ENCODE results near the gene SNTB2. TPM values are rescaled to one million over a fixed set of nuclear protein-coding genes. Genes with fewer than 3 reads are reported as not detected.

SNTB2 gene
- total RNA-seq, 1 experiment from 2014 or later: 20.2 TPM

GRCh38 chr16:69302301-69302700 lies 115.3 kb downstream of the SNTB2 start:
- no peak overlapping the region for H3K18ac ChIP-seq (ENCODE audit: insufficient read length, low read depth, low read length)
- WGBS (ENCODE audit: extremely low coverage, insufficient read length, low lambda C conversion rate): no CpG with 5 or more reads among the region's 4 CpGs
- no peak overlapping the region for H3T11ph ChIP-seq (ENCODE audit: low read length)
- H2BK20ac ChIP-seq (ENCODE audit: low read depth, low read length, poor library complexity, severe bottlenecking): no peak overlapping the region
- no peaks in the 10 kb centered on the region for H3K79me1 ChIP-seq (ENCODE audit: insufficient read depth, low read depth, low read length, poor library complexity, severe bottlenecking)
- H2BK120ac ChIP-seq (ENCODE audit: low read depth, low read length, poor library complexity, severe bottlenecking): no peak overlapping the region
- Mint-ChIP-seq H3K9me3 (no peaks in the 10 kb centered on the region), H3K4me3 (no peak overlapping the region), H3K27ac (peak overlapping the region in 1 of 3 experiments; percentile 22; a peak in 1 of 7 replicates), H3K4me1 (no peaks in the 10 kb centered on the region), H3K36me3 (ENCODE audit: insufficient read depth in 1 of 3, low read depth in 3 of 3) (peaks cover 0 to 18% (median 4%) of the 10 kb centered on the region in 3 experiments; a peak in 6 of 7 replicates), H3K27me3 (ENCODE audit: low read depth) (no peaks in the 10 kb centered on the region)
- H2BK12ac ChIP-seq (ENCODE audit: insufficient read length, low read depth, low read length): no peak overlapping the region
- no peak overlapping the region for H3K14ac ChIP-seq (ENCODE audit: insufficient read depth, low read length)
- no peak overlapping the region for H2AFZ ChIP-seq (ENCODE audit: low read length)
- H3K9me3 ChIP-seq (ENCODE audit: control insufficient read depth, low read depth, low read length): no peaks in the 10 kb centered on the region
- H2BK15ac ChIP-seq (ENCODE audit: low read depth, low read length): no peak overlapping the region
- no peak overlapping the region for H4K8ac ChIP-seq (replicated peaks; ENCODE audit: insufficient read length, low read depth, low read length)
- TF ChIP-seq CTCF (conservative IDR thresholded peaks at IDR 0.05): no peak
- no peak overlapping the region for H3K27ac ChIP-seq (ENCODE audit: insufficient read length, low read depth, low read length)
- H3K4me2 ChIP-seq (ENCODE audit: insufficient read depth, insufficient read length, low read length): no peak overlapping the region
- no peaks in the 10 kb centered on the region for H3K4me1 ChIP-seq (ENCODE audit: insufficient read depth, low read length)
- no peaks in the 10 kb centered on the region for H4K20me1 ChIP-seq (ENCODE audit: control insufficient read depth, insufficient read depth, insufficient read length)
- H3K27me3 ChIP-seq (ENCODE audit: insufficient read depth, low read length): no peaks in the 10 kb centered on the region
- H3K4ac ChIP-seq (ENCODE audit: low read depth, low read length): no peak overlapping the region
- no peak overlapping the region for H2BK5ac ChIP-seq (ENCODE audit: insufficient read length, low read length)
- H2AK5ac ChIP-seq (ENCODE audit: insufficient read length, low read length): no peak overlapping the region
- H3K56ac ChIP-seq (ENCODE audit: insufficient read length, low read depth, low read length): no peak overlapping the region
- H3K9ac ChIP-seq (ENCODE audit: extremely low read depth, insufficient read length, low read length): no peak overlapping the region
- H3K23me2 ChIP-seq (ENCODE audit: insufficient read length, low read depth, low read length, poor library complexity, severe bottlenecking): no peaks in the 10 kb centered on the region
- H4K5ac ChIP-seq (ENCODE audit: insufficient read length, low read depth, low read length): no peak overlapping the region
- H3K79me2 ChIP-seq (ENCODE audit: insufficient read depth, low read length): no peaks in the 10 kb centered on the region
- no peak overlapping the region for H3K23ac ChIP-seq (ENCODE audit: insufficient read length, low read depth, low read length)
- no peak for DNase-seq
- no peak overlapping the region for H4K91ac ChIP-seq (ENCODE audit: insufficient read length, low read depth, low read length)
